ENCODE data around the gene SULT1A3. TPM values are rescaled to one million over a fixed set of nuclear protein-coding genes. Genes with fewer than 3 reads are reported as not detected.

Gene SULT1A3
- polyA plus RNA-seq, 4 donors, result 4.1 to 12.8 (median 10.6) TPM

Other genes starting within 250 kb of the SULT1A3 start
- 100 to 1,000 TPM; 115 to 126 (median 116) TPM for gene TMEM219, start 237.2 kb upstream of the SULT1A3 start, polyA plus RNA-seq (ENCODE audit: insufficient read length in 4 of 4)
- gene TAOK2, start 225.4 kb upstream of the SULT1A3 start, polyA plus RNA-seq (ENCODE audit: insufficient read length in 4 of 4), result 10 to 100 TPM; 41.9 to 52.5 (median 43.5) TPM
- 10 to 100 TPM; 15.2 to 22.5 (median 16.6) TPM for gene HIRIP3, start 203.6 kb upstream of the SULT1A3 start, polyA plus RNA-seq (ENCODE audit: insufficient read length in 4 of 4)
- gene INO80E, start 203.0 kb upstream of the SULT1A3 start, polyA plus RNA-seq (ENCODE audit: insufficient read length in 4 of 4), result 10 to 100 TPM; 43.5 to 56.0 (median 48.6) TPM
- gene DOC2A, start 188.2 kb upstream of the SULT1A3 start, polyA plus RNA-seq (ENCODE audit: insufficient read length in 4 of 4), result 1 to 10 TPM; 2.1 to 2.7 (median 2.5) TPM
- not detected for gene C16orf92, start 176.1 kb upstream of the SULT1A3 start, polyA plus RNA-seq (ENCODE audit: insufficient read length in 4 of 4)
- 1 to 10 TPM in 1 of 4 donors, under 1 TPM in 3; 0.58 to 1.4 (median 0.81) TPM for gene TLCD3B, start 168.0 kb upstream of the SULT1A3 start, polyA plus RNA-seq (ENCODE audit: insufficient read length in 4 of 4)
- 100 to 1,000 TPM; 478 to 641 (median 500) TPM for gene ALDOA, start 133.5 kb upstream of the SULT1A3 start, polyA plus RNA-seq (ENCODE audit: insufficient read length in 4 of 4)
- 100 to 1,000 TPM in 1 of 4 donors, 10 to 100 TPM in 3; 82.0 to 120 (median 90.5) TPM for gene PPP4C, start 123.3 kb upstream of the SULT1A3 start, polyA plus RNA-seq (ENCODE audit: insufficient read length in 4 of 4)
- 1 to 10 TPM; 1.1 to 2.0 (median 1.2) TPM for gene TBX6, start 107.3 kb upstream of the SULT1A3 start, polyA plus RNA-seq (ENCODE audit: insufficient read length in 4 of 4)
- gene YPEL3, start 103.0 kb upstream of the SULT1A3 start, polyA plus RNA-seq (ENCODE audit: insufficient read length in 4 of 4), result 10 to 100 TPM; 56.7 to 78.4 (median 60.1) TPM
- 10 to 100 TPM in 2 of 4 donors, 1 to 10 TPM in 2; 8.9 to 14.8 (median 12.2) TPM for gene GDPD3, start 85.7 kb upstream of the SULT1A3 start, polyA plus RNA-seq (ENCODE audit: insufficient read length in 4 of 4)
- 10 to 100 TPM; 85.7 to 98.8 (median 92.2) TPM for gene MAPK3, start 76.0 kb upstream of the SULT1A3 start, polyA plus RNA-seq (ENCODE audit: insufficient read length in 4 of 4)
- gene CORO1A, start 15.7 kb upstream of the SULT1A3 start, polyA plus RNA-seq (ENCODE audit: insufficient read length in 4 of 4), result 10 to 100 TPM in 3 of 4 donors, 1 to 10 TPM in 1; 9.2 to 12.3 (median 11.2) TPM
- 10 to 100 TPM; 19.2 to 34.5 (median 23.0) TPM for gene BOLA2B, start 5.6 kb upstream of the SULT1A3 start, polyA plus RNA-seq (ENCODE audit: insufficient read length in 4 of 4)
- 10 to 100 TPM; 18.9 to 20.8 (median 20.1) TPM for gene SLX1A, start 5.4 kb upstream of the SULT1A3 start, polyA plus RNA-seq (ENCODE audit: insufficient read length in 4 of 4)
- 10 to 100 TPM in 1 of 4 donors, 1 to 10 TPM in 3; 3.5 to 11.8 (median 6.0) TPM for gene NPIPB13, start 49.2 kb downstream of the SULT1A3 start, polyA plus RNA-seq (ENCODE audit: insufficient read length in 4 of 4)
- 10 to 100 TPM; 49.5 to 63.5 (median 56.1) TPM for gene CD2BP2, start 156.1 kb downstream of the SULT1A3 start, polyA plus RNA-seq (ENCODE audit: insufficient read length in 4 of 4)
- gene TBC1D10B, start 171.2 kb downstream of the SULT1A3 start, polyA plus RNA-seq (ENCODE audit: insufficient read length in 4 of 4), result 10 to 100 TPM; 30.9 to 39.2 (median 34.3) TPM
- gene MYL11, start 175.5 kb downstream of the SULT1A3 start, polyA plus RNA-seq (ENCODE audit: insufficient read length in 4 of 4), result 1 to 10 TPM; 1.1 to 1.8 (median 1.4) TPM
- 1 to 10 TPM in 3 of 4 donors, under 1 TPM in 1; 1.00 to 3.0 (median 2.1) TPM for gene SEPTIN1, start 183.3 kb downstream of the SULT1A3 start, polyA plus RNA-seq (ENCODE audit: insufficient read length in 4 of 4)
- 10 to 100 TPM; 13.0 to 15.2 (median 13.9) TPM for gene ZNF48, start 196.2 kb downstream of the SULT1A3 start, polyA plus RNA-seq (ENCODE audit: insufficient read length in 4 of 4)
- 1 to 10 TPM; 5.5 to 8.9 (median 5.8) TPM for gene ZNF771, start 208.4 kb downstream of the SULT1A3 start, polyA plus RNA-seq (ENCODE audit: insufficient read length in 4 of 4)
- gene DCTPP1, start 230.8 kb downstream of the SULT1A3 start, polyA plus RNA-seq (ENCODE audit: insufficient read length in 4 of 4), result 10 to 100 TPM; 43.6 to 63.9 (median 51.1) TPM
- 100 to 1,000 TPM in 2 of 4 donors, 10 to 100 TPM in 2; 95.4 to 102 (median 99.8) TPM for gene SEPHS2, start 246.6 kb downstream of the SULT1A3 start, polyA plus RNA-seq (ENCODE audit: insufficient read length in 4 of 4)